ENCODE results near the gene PTCH1.

Gene PTCH1

DNA sequence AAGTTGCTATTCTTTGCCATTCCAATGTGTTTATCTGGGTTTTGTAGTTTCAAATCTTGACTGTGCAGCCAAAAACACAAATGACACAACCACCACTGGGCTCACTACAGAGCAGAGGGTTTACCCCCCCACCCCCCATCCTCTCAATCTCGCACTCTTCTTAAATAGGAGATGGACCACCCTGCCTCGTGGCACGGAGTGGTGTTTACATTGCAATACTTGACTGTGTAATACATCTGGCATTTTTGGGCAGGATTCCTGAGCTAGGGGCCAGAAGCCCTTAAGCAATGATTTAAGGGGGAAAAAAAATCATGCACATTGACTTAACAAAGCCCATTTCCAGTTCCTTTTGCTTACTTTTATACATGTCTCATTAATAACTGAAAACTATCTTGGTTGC lies 19.0 kb downstream of the PTCH1 start:
- DNase-seq: no peak

DNA sequence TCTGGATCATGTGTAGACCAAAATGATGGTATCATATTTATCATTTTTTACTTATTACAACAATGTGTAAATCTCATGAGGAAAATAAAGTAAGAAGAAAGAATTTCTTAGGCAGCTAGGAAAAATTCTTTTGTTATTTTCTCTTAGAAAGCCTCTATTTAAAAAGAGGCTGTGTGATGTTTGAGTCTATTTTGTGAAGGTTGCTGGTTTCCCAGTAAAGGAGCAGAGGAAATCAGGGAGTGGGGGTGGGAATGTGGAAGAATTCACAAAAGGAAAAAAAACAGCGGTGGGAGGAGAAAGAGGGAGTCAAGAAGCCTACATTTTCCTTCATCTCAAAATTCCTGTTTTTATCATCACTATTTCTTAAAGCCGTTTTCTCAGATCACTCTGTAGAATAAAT lies 20.1 kb downstream of the PTCH1 start:
- no peak for DNase-seq

DNA sequence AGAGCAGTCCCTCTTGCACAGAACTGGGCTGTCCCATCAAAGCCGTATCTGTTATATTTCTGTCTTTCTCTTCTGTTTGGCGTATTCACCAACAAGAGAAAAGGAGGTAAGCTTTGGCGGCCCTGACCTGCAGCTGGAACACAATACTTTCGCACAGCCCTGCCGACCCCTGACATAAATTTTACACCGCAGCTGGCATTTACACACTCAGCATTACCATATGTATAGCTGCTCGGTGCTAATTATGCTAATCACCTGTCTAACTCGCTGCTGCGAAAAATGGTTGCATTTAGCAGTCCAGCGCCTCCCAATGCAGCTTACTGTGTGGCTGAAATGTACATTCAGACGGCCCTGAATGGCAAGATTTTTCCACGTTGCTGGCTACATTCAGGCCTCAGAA lies 20.8 kb downstream of the PTCH1 start:
- no peak for DNase-seq

DNA sequence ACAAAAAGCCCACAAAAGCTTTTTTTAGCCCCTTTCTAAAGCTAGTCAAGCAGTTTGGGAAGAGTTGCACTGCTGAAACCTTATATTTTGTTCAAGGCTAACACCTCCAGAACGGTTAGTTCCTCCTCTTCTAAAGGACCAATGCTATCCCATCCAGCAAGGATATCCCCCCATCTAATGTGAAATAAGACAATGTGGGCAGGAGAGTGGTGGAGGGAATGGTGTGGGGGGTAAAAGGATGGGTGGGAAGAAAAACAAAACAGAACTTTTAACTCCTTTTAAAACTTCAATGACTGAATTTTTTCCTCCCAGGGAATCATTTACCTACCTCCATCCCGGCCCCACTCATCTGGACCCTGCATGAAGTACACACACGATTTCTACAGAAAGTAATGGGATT lies 21.2 kb downstream of the PTCH1 start:
- DNase-seq: no peak

DNA sequence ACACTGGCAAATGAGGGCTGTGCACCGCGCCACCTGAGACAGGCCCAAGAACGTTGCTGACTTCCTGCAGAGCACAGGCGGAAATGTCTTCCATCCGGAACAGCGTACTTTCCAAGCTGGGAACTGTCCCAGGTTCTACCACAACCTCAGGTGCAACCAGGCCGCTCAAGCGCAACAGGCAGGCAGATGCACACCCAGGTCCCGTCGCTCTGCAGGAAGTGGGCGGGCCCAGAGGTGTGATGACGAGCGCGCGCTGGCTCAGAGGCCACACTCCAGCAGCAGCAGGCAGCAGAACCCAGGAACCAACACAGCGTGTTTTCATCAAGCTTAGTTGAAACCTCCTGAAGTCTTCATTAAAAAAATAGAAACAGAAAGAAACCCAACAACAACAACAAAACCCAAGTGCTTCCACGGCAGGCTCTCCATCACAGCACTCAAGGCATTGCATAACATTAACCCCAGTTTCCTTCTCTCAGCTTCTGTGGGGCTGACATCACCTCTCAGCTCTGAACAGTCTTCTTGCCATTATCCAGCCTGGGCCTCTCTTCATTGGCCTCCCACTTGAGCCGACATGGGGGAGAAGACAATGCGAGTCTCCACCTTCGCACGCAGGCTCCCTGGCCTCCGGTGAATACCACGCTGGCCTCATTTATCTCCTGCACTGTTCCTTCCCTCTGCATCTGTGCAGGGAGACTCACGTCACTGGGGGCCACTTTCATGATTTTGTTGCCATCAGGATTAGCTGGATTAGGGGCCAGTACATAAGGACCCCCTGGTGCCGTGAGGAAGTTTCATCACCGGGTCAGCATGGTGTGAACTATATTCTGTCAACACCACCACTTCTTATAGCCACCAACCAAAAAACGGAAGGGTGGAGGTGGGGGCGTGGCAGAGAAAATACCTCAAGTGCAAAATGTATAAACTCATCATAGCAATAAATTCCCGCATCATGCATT lies 22.1 kb downstream of the PTCH1 start:
- DNase-seq: peak; percentile 85

DNA sequence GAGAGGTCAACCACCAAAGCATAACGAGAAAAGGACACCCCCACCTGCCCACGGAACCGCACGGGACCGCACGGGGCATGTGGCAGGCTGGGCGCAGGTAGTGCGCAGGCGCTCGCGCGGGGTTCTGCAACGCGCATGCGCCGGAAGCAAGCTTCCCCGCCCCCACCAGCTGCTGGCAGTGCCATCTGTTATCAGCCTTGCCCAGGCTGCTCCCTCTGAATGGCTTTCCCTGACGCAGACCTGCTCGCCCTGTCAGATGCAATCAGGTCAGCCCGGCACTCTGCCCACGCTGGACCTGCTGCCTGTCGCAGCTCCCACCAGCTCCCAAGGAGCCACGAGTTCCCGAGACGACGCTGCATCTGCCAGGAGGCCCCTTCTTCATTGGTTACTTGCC lies 22.8 kb downstream of the PTCH1 start:
- peak; percentile 41 for DNase-seq

DNA sequence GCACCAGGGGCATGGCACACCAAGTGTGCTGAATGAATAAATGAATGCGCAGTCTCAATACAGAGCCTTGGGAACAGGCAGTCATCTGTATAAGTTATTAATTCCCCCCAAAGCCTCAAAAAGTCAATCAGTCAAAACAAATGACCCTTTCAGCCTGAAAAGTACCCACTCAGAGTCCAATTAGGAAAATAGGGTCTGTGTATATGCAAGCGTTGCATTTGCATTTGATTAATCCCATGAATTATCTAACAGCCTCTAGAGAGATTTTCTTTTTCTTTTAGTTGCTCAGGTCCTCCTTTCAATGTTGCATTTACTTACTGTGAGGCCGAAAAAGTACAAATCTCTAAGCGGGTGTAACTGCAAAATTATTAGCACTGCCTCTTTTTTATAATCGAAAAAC lies 23.4 kb downstream of the PTCH1 start:
- DNase-seq: no peak

DNA sequence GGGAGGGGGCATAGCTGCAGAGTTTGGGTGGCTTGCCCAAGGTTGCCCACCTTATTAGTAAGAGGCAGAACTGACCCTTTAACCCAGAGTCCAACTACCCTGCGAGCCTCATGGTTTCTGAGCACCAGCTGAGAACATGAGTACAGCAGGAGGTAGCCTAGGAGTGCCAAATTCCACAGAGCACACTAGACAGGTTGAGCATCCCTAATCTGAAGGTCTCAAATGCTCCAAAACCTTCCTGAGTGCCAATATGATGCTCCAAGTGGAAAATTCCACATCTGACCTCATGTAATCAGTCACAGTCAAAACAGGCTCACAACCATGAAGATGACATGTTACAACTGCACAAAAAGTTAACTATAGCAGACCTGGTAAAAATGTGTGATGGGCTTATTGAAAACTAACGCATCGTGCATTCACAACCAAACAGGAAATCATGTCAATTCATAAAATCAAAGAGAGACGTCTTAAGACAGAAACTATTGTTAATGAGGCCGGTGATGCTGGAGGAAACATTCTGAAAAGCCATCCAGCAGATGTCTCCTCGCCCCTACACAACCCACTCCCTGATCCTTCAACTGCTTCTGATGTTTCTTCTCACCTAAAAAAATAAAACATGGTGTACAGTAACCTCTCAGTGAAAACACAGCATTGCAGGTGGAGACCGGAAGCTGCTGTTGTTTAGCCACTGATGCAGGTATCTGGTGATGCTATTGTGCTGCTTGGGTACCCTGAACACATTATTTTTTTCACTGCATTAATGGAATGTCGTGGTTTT lies 25.0 kb downstream of the PTCH1 start:
- no peak for DNase-seq

DNA sequence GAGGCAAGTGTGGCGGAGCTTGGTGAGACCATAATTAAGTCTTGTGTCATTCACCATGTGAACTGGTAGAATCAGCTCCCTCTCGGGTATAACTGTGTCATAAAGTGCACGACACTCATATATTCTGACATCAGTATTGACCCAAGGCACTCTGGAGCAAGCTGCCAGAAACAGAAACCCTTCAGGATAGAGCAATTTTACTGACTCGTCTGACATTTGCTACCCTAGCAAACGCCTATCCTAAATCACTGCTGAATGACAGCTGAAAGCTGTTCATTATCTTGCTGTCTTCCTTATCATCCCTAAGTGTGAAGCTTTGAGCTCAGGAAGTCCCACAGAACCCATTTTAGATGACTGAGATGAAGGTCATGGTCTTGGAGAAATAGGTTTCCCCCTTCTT lies 27.8 kb downstream of the PTCH1 start:
- DNase-seq: no peak

DNA sequence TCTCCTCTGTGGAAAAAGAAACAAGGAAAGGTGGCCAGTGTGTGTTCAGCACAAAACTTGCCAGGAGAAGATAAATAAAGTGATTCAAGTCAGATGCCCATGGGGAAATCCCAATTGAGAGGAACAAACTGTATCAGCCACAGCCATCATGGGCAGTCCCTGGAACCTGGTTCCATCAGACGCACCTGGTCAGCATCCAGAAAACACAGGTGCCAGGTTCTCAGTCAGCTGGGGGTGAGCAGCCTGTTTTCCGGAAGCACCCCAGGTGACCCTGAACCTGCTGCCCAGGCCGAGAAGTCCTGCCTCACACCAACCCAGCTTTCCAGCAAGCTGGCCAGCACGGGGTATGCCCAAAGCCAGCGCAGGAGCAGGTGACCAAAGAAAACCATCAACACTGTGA lies 30.5 kb downstream of the PTCH1 start:
- DNase-seq: no peak

DNA sequence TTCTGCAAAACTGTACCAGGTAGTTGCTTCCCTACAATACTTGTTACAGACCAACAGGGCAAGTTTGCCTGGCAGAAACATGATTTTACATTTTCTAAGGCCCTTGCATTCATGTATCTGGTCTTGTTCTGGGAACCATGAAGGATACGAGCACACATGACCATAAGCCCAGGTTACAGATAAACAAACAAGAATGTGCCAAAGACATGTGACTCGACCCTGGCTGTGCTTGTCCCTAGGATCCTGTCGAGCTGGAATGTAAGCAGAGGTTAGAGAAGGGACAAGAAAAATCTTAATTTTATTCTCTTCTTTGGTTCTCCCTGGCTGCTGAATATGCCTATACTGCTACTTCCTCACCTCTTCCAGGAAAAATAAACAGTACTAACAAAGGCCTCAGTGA lies 32.5 kb downstream of the PTCH1 start:
- no peak for DNase-seq

DNA sequence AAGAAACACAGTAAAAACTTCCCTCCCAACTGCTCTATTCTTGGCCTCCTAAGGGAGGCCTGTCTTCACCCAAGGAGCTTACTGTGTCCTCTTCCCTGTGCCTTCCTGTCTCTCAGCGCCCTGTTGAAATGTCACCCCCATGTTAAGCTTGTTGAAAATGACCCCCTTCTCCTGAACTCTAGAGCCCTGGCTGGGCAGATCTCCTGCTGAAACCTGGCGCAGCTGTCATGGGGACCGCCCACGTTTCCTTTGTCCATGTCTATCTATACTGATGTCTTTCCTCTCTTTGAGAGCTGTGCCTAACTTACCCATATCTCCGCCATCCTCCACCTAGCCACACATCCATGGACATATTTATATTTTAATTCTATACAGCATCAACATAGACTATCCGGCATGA lies 33.3 kb downstream of the PTCH1 start:
- DNase-seq: no peak

DNA sequence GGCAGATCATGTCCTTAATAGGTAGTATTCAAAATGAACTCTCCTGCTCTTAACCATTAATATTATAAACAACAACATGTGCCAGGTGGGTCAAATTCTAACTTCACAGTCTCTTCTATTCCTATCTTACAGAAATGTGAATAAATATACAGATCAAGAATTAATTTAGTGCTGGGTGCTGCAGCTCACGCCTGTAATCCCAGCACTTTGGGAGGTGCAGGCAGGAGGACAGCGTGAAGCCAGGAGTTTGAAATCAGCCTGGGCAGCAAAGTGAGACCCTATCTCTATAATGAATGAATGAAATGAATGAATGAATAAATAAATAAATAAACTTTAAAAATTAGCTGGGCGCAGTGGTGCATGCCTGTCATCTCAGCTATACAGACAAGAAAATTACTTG lies 34.1 kb downstream of the PTCH1 start:
- DNase-seq: no peak

DNA sequence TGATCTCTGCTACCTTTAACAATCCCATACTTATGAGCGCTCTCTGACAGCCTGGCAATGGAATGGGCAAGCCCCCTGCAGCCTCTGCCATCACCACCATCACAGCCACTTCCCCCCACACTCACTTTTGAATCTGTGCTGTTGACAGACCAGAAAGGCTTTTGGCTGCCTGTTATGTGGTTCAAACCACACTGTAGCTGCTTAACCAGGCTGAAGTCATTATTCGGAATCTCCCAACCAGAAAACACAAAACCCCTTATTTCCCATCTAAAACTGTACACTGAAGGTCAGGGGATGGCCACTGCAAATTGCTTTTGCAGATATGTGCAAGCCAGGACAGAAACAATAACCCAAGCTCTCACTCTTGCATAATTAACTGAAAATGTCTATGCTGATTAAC lies 35.8 kb downstream of the PTCH1 start:
- DNase-seq: no peak

DNA sequence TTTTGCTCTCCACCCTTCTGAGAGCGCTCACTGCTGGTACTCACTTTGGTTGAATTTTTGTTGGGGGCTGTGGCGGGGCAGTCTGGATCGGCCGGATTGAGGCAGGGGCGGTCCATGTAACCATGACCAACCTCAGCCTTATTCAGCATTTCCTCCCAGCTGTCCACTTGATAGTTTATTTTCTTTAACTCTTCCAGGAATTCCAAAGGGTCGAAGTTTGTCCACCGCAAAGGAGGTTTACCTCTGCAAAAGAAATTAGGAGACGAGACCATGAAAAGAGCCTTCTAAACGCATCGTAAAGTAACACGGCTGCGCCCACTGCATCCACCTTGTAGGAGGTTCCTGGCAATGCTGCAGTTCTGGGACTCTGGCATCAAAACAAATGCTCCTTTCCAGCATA lies 36.4 kb downstream of the PTCH1 start:
- DNase-seq: no peak

DNA sequence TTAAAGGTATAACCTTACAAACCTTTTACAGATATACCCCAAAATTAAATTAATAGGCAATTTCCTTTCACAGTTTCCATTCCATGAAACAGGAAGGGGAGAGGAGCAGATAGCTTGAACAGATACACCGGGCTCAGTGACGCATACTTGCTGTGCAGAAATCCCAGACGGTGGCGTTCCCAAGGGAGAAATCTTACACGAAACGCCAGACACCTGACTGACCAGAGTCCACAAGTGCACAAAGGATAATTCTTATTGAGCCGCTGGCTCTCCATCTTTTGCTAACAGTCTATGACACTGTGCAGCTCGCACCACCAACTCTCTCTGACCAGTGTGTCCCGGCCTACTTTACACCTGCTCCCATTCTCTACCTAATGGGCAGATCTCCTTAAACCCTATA lies 37.4 kb downstream of the PTCH1 start:
- DNase-seq: no peak

DNA sequence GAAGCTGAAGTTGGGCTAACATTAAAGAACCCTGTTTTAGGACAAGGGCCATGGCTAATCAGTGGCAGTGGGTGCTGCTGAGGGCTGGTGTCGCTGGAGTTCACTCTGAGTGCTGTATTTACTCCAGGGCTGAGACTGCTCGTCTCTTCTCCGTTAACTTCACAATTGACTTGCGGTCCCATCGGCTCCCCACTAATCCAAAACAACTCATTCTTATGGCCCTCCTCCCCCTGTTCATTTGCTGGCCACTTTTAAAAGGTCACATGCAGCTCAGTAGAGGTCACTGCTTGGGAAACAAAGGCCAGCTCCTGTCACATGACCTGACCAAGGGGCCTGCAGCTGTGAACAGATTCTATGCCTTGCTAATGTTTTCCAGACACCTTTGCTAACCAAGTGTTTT lies 38.4 kb downstream of the PTCH1 start:
- DNase-seq: no peak

DNA sequence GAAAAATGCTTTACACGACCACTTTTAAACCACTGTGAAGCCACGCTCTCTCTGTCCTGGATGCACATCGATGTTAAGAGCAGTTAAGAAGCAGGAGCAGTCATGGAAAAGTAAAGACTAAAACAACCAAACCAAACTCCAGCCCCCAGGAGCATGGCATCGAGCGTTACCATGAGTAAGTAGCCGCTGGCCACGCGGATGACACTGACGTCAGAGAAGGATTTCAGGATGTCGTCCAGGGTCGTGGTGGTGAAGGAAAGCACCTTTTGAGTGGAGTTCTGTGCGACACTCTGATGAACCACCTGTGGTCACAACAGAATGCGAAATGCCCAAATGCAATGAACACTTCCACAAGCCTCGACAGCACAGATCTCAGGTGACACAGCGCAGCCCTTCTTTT lies 38.9 kb downstream of the PTCH1 start:
- no peak for DNase-seq

DNA sequence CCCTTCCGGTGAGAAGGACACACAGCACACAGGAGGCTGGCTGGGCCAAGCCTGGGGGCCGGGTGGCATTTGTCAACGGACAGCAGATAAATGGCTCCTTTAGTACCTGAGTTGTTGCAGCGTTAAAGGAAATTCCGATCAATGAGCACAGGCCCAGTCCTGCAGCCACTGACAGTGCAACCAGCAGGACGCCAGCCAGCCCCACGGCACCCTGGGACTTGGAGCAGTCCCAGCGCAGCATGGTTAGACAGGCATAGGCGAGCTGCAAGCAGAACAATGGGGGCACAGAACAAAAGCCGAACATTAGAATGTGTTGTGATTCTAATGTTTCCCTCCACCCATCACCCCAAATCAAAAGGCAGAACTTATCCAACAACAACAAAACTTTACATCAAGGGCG lies 39.3 kb downstream of the PTCH1 start:
- no peak for DNase-seq

DNA sequence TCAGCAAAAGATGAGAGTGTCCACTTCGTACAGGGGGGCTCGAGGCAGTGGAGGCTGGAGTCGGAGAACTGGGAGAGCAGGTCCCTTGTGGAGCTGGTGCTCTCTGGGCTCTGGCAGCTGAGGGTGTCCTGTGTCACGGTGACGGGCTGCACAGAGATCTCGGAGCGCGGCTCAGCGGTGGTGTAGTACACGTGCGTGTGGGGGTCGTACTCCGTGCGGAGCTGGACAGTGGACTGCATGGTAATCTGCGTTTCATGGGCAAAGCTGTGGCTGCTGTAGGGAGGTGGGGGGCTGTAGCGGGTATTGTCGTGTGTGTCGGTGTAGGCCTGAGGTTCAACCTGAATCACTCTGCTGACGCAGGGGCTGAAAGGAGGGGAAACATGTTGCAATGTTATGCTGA lies 48.0 kb downstream of the PTCH1 start:
- DNase-seq: no peak

DNA sequence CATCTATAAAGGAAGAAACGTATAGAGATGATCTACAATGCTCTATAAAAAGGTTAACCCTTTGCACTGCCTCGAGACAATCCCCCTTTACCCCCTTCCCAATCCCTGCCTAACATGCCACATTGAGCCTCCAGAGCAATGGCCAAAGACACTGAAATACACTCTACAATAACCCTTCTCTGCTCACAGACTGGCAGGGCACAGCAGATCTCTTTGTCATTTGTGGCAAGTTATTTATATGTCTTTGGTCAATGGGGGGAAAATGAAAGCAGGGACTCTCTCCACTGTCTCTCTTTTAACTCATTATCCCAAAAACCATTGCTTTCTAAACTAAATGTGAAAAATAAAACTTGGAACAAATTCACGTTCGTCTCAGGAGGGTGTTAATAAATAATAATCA lies 51.7 kb downstream of the PTCH1 start:
- no peak for DNase-seq

DNA sequence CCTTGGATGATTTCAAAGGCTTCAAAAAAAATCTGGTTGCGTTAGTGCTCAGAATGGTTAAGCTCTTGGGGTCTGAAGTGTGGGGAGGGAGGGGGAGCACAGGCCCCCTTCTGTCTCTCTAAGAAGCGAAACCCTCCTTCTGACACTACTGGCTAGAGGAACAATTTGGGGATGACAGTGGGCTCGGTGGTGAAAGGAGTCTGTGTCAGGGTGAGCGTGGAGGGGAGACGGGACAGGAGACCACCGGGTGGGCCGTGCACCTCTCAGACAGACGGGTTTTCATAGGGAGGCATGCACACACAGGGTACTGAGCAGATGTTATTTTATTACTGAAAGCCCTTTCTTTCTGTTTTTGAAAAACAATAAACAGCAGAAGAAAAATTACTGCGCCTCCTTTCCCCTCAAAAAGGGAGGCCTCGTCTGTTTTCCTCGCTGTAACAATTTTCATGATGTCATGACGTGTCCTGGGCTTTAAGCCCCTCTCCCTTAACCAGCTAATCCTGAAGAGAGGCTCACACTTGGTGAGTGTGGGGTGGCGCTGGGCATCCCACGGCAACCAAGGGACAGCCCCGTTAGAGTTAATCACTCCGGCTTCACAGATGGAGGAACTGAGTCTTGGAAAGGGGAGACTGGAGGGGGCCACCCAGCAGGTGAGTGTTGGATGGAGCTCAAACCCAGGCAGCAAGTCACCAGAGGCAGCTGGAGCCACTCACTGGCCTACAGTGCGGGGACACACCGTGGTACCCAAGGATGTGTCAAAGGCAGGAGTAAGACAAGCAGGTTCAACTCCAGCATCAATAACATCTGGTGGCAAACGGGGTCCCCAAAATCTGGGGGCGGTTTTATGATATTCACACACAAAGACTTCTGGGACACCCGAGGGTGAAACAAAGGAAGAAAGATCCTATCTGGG lies 53.4 kb downstream of the PTCH1 start:
- DNase-seq: peak; percentile 7

Data from stimulated activated CD4-positive, alpha-beta T cell treated with anti-CD3 and anti-CD28 coated beads, Interleukin-1b, Interleukin-23, amount 100 ng/mL, for 48 hours (primary cell).